ENCODE data around the gene KIF3C.

KIF3C gene

DNA sequence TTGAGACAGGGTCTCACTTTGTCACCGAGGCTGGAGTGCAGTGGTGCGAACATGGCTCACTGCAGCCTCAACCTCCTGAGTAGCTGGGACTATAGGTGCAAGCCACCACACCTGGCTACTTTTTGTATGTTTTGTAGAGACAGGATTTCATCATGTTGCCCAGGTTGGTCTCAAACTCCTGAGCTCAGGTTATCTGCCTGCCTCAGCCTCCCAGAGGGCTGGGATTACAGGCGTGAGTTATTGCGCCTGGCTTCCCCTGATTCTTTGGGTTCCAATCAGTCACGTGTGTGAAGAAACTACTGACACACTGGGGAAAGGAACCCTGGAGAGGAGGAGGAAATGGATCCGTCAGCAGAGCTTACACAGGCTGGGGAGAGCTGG is 29.3 kb upstream of the KIF3C start:
- POLR2A ChIA-PET: interaction anchor here (1.1 to 2.4 kb wide), 4 partner anchors 20 to 133 kb away, joined by 3 to 24 read pairs (median 6); partner anchors contain the start of genes ASXL2, KIF3C and RAB10
- CTCF ChIA-PET: interaction anchor here (0.6 to 1.1 kb wide), 6 partner anchors 12 to 398 kb away, joined by 3 to 4 read pairs (median 3); no protein-coding TSS in a partner anchor
- TF ChIP-seq ZSCAN5A (tag by site-specific recombination; IDR thresholded peaks at IDR 0.05): no peak
- peak; percentile 52; the same call in 1 of the 2 replicates for TF ChIP-seq ZBTB8A (tag by site-specific recombination; IDR thresholded peaks at IDR 0.05)
- no peak for TF ChIP-seq HOXC10 (CRISPR knock-in tag; IDR thresholded peaks at IDR 0.05)
- TF ChIP-seq HOXA7 (CRISPR knock-in tag; IDR thresholded peaks at IDR 0.05; ENCODE audit: borderline replicate concordance): no peak
- no peak for TF ChIP-seq MZF1 (tag by site-specific recombination; IDR thresholded peaks at IDR 0.05; ENCODE audit: borderline replicate concordance)
- TF ChIP-seq ZNF677 (tag by site-specific recombination; IDR thresholded peaks at IDR 0.05): no peak
- Histone ChIP-seq H3K9me3 (ENCODE audit: control insufficient read depth, insufficient read depth, low read depth, low read length) (no peaks in the 10 kb centered on the region), H3K4me3 (ENCODE audit: low read depth, low read length) (no peak overlapping the region), H3K27ac (ENCODE audit: extremely low read depth, low read depth, low read length) (no peak overlapping the region), H3K4me1 (ENCODE audit: control insufficient read depth, insufficient read depth, low read length) (peaks cover 4% of the 10 kb centered on the region), H3K36me3 (ENCODE audit: control insufficient read depth in 2 of 2, insufficient read depth in 1 of 2, low read length in 2 of 2) (no peaks in the 10 kb centered on the region; a peak in 1 of 3 replicates)

DNA sequence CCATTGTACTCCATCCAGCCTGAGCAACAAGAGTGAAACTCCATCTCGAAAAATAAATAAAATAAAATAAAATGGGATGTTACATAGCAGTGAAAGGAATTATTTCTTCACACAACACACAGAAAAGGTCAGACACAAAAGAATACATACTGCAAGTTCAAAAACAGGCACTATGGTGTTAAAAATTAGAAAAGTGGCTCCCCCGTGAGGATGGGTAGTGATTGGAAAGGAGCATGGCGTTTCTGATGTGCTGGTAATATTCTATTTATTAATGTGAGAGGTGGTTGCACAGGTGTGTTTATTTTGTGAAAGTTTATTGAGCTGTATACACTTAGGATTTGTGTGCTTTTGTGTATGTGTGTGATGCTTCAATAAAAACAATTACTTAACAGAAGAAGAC is 28.6 kb upstream of the KIF3C start:
- ChIA-PET CTCF (interaction anchor here (0.6 to 1.0 kb wide), 2 partner anchors 12 to 19 kb away, joined by 3 to 4 read pairs; no protein-coding TSS in a partner anchor), POLR2A (interaction anchor here (1.5 to 2.4 kb wide), 3 partner anchors 23 to 133 kb away, joined by 5 to 24 read pairs (median 6); partner anchors contain the start of genes ASXL2, KIF3C and RAB10)
- H3K36me3 ChIP-seq (ENCODE audit: control insufficient read depth in 2 of 2, insufficient read depth in 1 of 2, low read length in 2 of 2): no peaks in the 10 kb centered on the region; a peak in 1 of 3 replicates
- H3K9me3 ChIP-seq (ENCODE audit: control insufficient read depth, insufficient read depth, low read depth, low read length): no peaks in the 10 kb centered on the region
- TF ChIP-seq ZBTB8A (tag by site-specific recombination; IDR thresholded peaks at IDR 0.05): no peak
- H3K4me1 ChIP-seq (ENCODE audit: control insufficient read depth, insufficient read depth, low read length): peaks cover 4% of the 10 kb centered on the region
- H3K4me3 ChIP-seq (ENCODE audit: low read depth, low read length): no peak overlapping the region
- no peak overlapping the region for H3K27ac ChIP-seq (ENCODE audit: extremely low read depth, low read depth, low read length)

- CTCF ChIA-PET: no interaction called here
- H3K36me3 ChIP-seq (ENCODE audit: control insufficient read depth in 2 of 2, insufficient read depth in 1 of 2, low read length in 2 of 2): no peaks in the 10 kb centered on the region
- POLR2A ChIA-PET: no interaction called here
- H3K4me1 ChIP-seq (ENCODE audit: control insufficient read depth, insufficient read depth, low read length): peaks cover 4% of the 10 kb centered on the region
- TF ChIP-seq GLI2 (tag by site-specific recombination; IDR thresholded peaks at IDR 0.05; ENCODE audit: borderline replicate concordance, low read depth) (no peak), ZIC2 (tag by site-specific recombination; IDR thresholded peaks at IDR 0.05) (no peak), TRIM28 (IDR thresholded peaks at IDR 0.05; ENCODE audit: borderline replicate concordance, low read length) (peak; percentile 48; the same call in 1 of the 2 replicates), ZNF184 (tag by site-specific recombination; IDR thresholded peaks at IDR 0.05) (peak; percentile 99), SETDB1 (IDR thresholded peaks at IDR 0.05; ENCODE audit: insufficient read length, low read length) (peak; percentile 71), ZNF169 (tag by site-specific recombination; IDR thresholded peaks at IDR 0.05) (no peak), ZNF843 (tag by site-specific recombination; IDR thresholded peaks at IDR 0.05) (no peak)
- H3K4me3 ChIP-seq (ENCODE audit: low read depth, low read length): no peak overlapping the region
- no peaks in the 10 kb centered on the region for H3K9me3 ChIP-seq (ENCODE audit: control insufficient read depth, insufficient read depth, low read depth, low read length)
- H3K27ac ChIP-seq (ENCODE audit: extremely low read depth, low read depth, low read length): no peak overlapping the region
Observed at GRCh38 chr2:26009567-26009963, 27.3 kb upstream of the KIF3C start.

DNA sequence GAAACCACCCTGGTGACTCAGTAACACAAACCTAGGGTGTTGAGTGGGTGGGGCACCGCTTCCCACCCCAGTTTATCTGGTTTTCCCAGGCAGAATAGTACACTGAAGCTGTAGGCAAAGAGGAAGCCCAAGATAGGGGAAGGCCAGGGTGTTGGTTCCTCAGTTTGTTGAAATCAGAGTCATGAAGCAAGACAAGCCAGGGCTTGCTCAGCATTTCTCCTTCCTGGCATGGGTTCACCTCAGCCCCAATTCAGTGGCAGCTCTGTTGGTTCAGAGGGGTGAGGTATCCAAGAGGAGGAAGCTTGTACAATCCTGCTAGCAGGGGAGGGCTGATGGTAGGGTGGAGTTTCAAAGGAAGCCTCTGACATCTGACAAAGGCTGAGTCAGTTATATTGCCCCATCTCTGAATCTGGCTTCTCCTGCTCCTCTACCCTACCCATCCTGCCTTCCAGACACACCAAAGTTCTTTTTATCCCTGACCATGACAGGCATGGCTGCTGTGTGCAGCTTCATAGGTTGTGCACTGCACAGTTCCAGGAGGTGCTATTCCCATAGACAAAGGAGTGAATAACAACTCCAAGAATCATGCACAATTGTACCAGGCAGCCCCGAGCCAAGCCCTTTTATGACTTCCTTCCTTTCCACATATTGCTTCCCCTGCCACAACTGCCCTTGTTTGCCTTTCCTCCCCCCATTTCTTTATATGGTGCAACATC is 26.7 kb upstream of the KIF3C start:
- Histone ChIP-seq H3K4me1 (ENCODE audit: control insufficient read depth, insufficient read depth, low read length) (peaks cover 4% of the 10 kb centered on the region), H3K27ac (ENCODE audit: extremely low read depth, low read depth, low read length) (no peak overlapping the region), H3K36me3 (ENCODE audit: control insufficient read depth in 2 of 2, insufficient read depth in 1 of 2, low read length in 2 of 2) (no peaks in the 10 kb centered on the region), H3K4me3 (ENCODE audit: low read depth, low read length) (no peak overlapping the region), H3K9me3 (ENCODE audit: control insufficient read depth, insufficient read depth, low read depth, low read length) (no peaks in the 10 kb centered on the region)
- ChIA-PET POLR2A (no interaction called here), CTCF (interaction anchor here (0.6 kb wide), 1 partner anchor 58 kb away, joined by 3 read pairs; no protein-coding TSS in a partner anchor)
- no peak for TF ChIP-seq ZNF677 (tag by site-specific recombination; IDR thresholded peaks at IDR 0.05)
- no peak for TF ChIP-seq ZNF488 (tag by site-specific recombination; IDR thresholded peaks at IDR 0.05)
- no peak for TF ChIP-seq ZNF596 (tag by site-specific recombination; IDR thresholded peaks at IDR 0.05)
- TF ChIP-seq ZNF398 (tag by site-specific recombination; IDR thresholded peaks at IDR 0.05): peak; percentile 10; the same call in 1 of the 2 replicates
- TF ChIP-seq PRDM1 (tag by site-specific recombination; IDR thresholded peaks at IDR 0.05): no peak
- TF ChIP-seq ZNF510 (tag by site-specific recombination; IDR thresholded peaks at IDR 0.05; ENCODE audit: insufficient replicate concordance): no peak
- TF ChIP-seq, protein P1, sequence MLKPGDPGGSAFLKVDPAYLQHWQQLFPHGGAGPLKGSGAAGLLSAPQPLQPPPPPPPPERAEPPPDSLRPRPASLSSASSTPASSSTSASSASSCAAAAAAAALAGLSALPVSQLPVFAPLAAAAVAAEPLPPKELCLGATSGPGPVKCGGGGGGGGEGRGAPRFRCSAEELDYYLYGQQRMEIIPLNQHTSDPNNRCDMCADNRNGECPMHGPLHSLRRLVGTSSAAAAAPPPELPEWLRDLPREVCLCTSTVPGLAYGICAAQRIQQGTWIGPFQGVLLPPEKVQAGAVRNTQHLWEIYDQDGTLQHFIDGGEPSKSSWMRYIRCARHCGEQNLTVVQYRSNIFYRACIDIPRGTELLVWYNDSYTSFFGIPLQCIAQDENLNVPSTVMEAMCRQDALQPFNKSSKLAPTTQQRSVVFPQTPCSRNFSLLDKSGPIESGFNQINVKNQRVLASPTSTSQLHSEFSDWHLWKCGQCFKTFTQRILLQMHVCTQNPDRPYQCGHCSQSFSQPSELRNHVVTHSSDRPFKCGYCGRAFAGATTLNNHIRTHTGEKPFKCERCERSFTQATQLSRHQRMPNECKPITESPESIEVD (tag by site-specific recombination; IDR thresholded peaks at IDR 0.05): no peak
- peak; percentile 54; the same call in 1 of the 2 replicates for TF ChIP-seq KLF1 (tag by site-specific recombination; IDR thresholded peaks at IDR 0.05)

All from HEK293 (cell line).